ENCODE measurements around the gene ZFAND2B.

Gene ZFAND2B

DNA sequence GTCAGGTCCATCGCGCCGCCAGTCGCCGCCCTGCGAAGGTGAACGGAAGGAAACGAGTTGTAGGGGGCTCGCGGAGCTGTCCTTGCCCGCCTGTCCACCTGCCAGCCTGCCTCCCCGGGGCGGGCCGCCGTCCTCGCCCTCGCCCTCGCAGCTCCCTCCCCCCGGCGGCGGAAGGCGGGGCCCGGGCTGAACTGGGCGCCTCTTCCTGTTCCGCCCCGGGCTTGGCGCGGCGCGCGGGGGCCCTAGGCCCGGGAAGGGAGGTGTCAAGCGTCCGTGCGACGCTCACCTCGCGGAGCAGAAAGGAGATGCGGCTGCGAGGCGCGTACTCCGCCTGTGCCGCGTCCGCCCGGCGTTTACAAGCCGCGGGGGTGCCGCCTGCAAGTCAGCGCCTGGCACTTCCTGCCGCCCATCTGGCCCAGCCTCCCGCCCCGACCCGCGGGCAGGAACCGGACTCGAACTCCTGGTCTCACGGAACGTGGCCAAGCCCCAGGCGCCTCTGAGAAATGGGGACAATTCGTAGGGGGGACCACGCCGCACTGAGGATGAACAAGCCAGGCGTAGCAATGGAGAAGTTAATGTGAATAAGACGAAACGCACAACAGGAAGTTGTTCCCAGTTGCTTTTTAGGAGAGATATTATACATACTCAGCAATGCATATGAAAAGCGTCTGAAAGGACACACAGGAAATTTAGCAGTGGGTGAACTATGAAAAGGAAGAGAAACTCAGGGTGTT, 29.6 kb upstream of the ZFAND2B start, which contains the start of gene CNPPD1:
TSS of gene CNPPD1 (minus strand) at position 108 of the 734 bp plus-strand sequence. CDS start at position 11, 97 bp downstream.
- H3K4me3 ChIP-seq (replicated peaks; ENCODE audit: low read depth, low read length): peak within 1 kb of the TSS; percentile 96
- TF ChIP-seq, protein P1, sequence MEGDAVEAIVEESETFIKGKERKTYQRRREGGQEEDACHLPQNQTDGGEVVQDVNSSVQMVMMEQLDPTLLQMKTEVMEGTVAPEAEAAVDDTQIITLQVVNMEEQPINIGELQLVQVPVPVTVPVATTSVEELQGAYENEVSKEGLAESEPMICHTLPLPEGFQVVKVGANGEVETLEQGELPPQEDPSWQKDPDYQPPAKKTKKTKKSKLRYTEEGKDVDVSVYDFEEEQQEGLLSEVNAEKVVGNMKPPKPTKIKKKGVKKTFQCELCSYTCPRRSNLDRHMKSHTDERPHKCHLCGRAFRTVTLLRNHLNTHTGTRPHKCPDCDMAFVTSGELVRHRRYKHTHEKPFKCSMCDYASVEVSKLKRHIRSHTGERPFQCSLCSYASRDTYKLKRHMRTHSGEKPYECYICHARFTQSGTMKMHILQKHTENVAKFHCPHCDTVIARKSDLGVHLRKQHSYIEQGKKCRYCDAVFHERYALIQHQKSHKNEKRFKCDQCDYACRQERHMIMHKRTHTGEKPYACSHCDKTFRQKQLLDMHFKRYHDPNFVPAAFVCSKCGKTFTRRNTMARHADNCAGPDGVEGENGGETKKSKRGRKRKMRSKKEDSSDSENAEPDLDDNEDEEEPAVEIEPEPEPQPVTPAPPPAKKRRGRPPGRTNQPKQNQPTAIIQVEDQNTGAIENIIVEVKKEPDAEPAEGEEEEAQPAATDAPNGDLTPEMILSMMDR (IDR thresholded peaks at IDR 0.05; ENCODE audit: insufficient read depth, low read length, poor library complexity, severe bottlenecking): no peak
- H3K27me3 ChIP-seq (replicated peaks; ENCODE audit: control insufficient read depth, insufficient read depth, low read length): no peaks in the 10 kb centered on the region
- peaks cover 35% of the 10 kb centered on the region for H3K36me3 ChIP-seq (ENCODE audit: control insufficient read depth, insufficient read depth, low read length)
- peak; percentile 94 for DNase-seq (ENCODE audit: extremely low read depth, insufficient read length)

DNA sequence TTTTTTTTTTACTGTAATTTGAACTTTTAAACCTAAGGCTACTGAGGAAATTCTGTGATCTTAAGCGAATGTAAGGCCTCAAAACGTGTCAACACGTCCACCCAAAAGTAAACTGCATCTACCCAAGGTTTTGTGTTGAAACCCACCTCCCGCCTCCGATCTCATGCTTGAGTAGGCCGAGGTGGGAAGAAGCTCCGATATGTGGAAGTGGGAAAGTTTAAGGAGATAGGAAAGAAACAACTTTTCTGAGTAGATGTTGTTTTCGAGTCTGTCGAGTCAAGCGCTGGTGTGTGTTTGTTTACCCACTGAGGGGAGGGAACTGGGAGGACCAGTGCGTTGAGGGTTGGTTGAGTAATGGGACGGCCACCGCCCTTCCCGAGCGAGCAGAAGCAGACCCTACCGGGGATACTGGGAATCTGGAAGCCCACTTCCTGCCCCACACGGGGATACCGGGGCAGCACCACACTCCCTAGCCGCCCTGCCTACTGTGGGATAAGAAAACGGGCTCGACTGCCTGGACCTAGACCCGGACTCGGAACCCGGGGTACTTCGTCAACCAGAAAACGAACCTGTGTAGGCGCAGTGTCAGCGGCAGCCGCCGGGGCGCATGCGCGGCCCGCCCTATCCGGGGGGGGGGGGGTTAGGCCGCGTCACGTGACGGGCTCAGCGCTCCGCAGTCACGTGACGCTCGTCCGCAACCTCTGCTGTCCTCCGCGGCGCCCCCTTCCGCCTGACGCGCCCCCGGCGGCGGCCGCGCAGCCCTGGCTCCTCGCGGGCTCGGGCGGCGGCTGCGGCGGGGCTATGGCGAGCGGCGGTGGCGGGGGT, 28.8 kb upstream of the ZFAND2B start, which contains the start of gene RETREG2:
TSS of gene RETREG2 (plus strand) at position 724 of the 825 bp plus-strand sequence. CDS start at position 802, 78 bp downstream.
- TF ChIP-seq, protein P1 (IDR thresholded peaks at IDR 0.05; ENCODE audit: insufficient read depth, low read length, poor library complexity, severe bottlenecking): no peak
- peak; percentile 94 for DNase-seq (ENCODE audit: extremely low read depth, insufficient read length)
- Histone ChIP-seq H3K4me3 (replicated peaks; ENCODE audit: low read depth, low read length) (peak within 1 kb of the TSS; percentile 96), H3K36me3 (ENCODE audit: control insufficient read depth, insufficient read depth, low read length) (peaks cover 38% of the 10 kb centered on the region), H3K27me3 (replicated peaks; ENCODE audit: control insufficient read depth, insufficient read depth, low read length) (no peaks in the 10 kb centered on the region)

DNA sequence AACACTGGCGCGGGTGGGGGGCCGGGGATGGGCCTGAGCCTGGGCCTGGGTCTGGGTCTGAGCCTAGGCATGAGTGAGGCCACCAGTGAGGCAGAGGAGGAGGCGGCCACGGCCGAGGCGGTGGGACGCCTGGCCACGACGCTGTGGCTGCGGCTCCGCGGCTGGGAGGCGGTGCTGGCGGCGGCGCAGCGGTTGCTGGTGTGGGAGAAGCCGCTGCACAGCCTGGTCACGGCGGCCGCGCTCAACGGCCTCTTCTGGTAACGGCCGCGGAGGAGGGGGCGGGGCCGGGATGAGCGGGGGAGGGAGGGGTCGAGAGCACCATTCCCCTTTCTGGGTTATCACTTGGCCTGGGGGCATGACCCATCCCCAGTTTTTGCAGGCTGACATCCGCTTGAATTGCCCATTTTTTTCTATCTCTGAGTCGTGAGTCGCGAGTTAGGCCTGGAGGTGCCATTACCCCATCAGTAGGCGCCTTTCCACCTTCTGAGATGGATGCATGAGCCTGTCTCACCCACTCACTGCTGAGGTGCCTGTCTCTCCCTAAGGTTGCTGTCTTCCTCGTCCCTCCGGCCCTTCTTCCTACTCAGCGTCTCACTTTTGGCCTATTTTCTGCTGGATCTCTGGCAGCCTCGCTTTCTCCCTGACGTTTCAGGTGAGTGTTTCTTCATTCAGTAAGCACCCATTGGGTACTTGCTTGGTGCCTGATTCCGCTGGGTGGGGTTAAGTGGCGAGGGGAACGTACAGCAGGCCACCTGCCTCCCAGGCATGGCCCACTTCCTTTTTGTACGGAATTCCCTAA, 28.0 kb upstream of the ZFAND2B start:
- H3K4me3 ChIP-seq (replicated peaks; ENCODE audit: low read depth, low read length): peak overlapping the region; percentile 67
- peak; percentile 22 for DNase-seq (ENCODE audit: extremely low read depth, insufficient read length)
- H3K36me3 ChIP-seq (ENCODE audit: control insufficient read depth, insufficient read depth, low read length): peaks cover 38% of the 10 kb centered on the region
- TF ChIP-seq, protein P1 (IDR thresholded peaks at IDR 0.05; ENCODE audit: insufficient read depth, low read length, poor library complexity, severe bottlenecking): no peak
- no peaks in the 10 kb centered on the region for H3K27me3 ChIP-seq (replicated peaks; ENCODE audit: control insufficient read depth, insufficient read depth, low read length)

DNA sequence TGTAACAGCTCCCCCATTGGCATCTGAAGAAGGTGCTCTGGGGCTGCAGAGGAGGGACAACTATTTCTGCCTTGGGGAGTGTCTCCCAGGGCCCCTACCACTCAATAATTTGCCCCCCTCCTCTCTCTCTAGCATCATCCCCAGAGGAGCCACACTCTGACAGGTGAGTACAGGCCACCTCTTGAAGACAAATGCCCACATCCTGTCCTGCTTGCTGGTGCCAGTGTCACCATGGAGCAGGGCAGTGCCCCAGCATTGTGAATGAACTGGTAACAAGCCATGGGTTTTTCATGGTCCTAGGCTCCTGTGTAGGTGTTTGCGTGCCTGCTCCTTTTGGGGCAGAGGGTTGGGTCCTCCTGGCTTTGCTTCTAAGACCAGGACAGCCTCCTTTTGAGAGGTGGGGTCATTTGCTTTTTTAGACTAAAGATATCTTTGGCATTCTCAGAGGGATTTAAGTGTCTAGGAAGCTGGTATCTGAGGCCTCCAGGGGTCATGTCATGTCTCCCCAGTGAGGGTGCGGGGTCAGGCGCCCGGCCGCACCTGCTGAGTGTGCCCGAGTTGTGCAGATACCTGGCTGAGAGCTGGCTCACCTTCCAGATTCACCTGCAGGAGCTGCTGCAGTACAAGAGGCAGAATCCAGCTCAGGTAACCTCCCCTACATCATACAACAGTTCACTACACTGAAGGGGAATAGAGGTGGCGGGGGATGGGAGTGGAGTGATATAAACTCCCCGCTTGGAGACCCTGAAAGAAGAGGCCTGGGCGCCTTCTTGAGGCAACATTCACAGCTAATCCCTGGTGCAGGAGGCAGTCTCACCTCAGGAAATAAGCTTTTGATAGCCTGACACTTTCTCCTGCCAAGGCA, 26.7 kb upstream of the ZFAND2B start:
- DNase-seq (ENCODE audit: extremely low read depth, insufficient read length): no peak
- peaks cover 33% of the 10 kb centered on the region for H3K36me3 ChIP-seq (ENCODE audit: control insufficient read depth, insufficient read depth, low read length)
- TF ChIP-seq, protein P1 (IDR thresholded peaks at IDR 0.05; ENCODE audit: insufficient read depth, low read length, poor library complexity, severe bottlenecking): no peak
- H3K27me3 ChIP-seq (replicated peaks; ENCODE audit: control insufficient read depth, insufficient read depth, low read length): no peaks in the 10 kb centered on the region
- no peak overlapping the region for H3K4me3 ChIP-seq (replicated peaks; ENCODE audit: low read depth, low read length)

DNA sequence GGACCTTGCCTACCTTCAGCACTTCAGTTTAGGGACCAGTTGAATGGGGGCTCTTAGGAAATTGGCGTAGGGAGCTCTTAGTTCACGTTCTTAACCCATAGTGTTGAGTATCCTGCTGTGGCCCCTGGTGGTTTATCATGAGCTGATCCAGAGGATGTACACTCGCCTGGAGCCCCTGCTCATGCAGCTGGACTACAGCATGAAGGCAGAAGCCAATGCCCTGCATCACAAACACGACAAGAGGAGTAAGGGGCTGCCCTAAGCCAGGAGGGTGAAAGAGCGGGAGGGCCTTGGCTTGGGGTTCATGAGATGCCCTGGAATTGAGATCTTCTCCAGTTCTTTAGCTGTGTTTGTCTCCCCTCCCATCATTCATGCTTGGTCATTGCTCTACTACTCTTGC, 25.6 kb upstream of the ZFAND2B start:
- H3K27me3 ChIP-seq (replicated peaks; ENCODE audit: control insufficient read depth, insufficient read depth, low read length): no peaks in the 10 kb centered on the region
- no peak overlapping the region for H3K4me3 ChIP-seq (replicated peaks; ENCODE audit: low read depth, low read length)
- TF ChIP-seq, protein P1 (IDR thresholded peaks at IDR 0.05; ENCODE audit: insufficient read depth, low read length, poor library complexity, severe bottlenecking): no peak
- peaks cover 31% of the 10 kb centered on the region for H3K36me3 ChIP-seq (ENCODE audit: control insufficient read depth, insufficient read depth, low read length)
- no peak for DNase-seq (ENCODE audit: extremely low read depth, insufficient read length)

Data from GM06990 (cell line).